GM23338 (cell line): Measurements from ENCODE around the gene ZNF892. TPM values are rescaled to one million over a fixed set of nuclear protein-coding genes. Genes with fewer than 3 reads are reported as not detected.
"Not testable (repeated sequence)": the region's sequence is repeated elsewhere in the genome, so short reads cannot be mapped to it uniquely, and the experiment has no call there.

Experiments
- ATAC-seq: fragments of 200-7000 bp; cut with Tn5 transposase; 3 replicates; pipeline ENCODE4 v1.9.1; 2020
- DNase-seq: peaks from one replicate; pipeline ENCODE4 v3.0.0-alpha.2; 2015; ENCODE audit warnings: low spot score
- H2AFZ ChIP-seq: fragments of 200-600 bp; sonication (generic); 2 replicates; pipeline ENCODE4 v1.8.0; 2016; ENCODE audit warnings: antibody characterized with exemption, mild to moderate bottlenecking, moderate library complexity
- H3F3A ChIP-seq: fragments of 200-600 bp; sonication (generic); replicated peaks from 2 replicates; pipeline ENCODE4 v1.8.0; 2017; ENCODE audit warnings: antibody characterized with exemption, mixed run types, low read depth
- H3K27ac ChIP-seq: fragments of 200-600 bp; sonication (generic); 2 replicates; pipeline ENCODE4 v1.6.1; 2016; ENCODE audit warnings: low read depth
- H3K27me3 ChIP-seq: fragments of 200-600 bp; sonication (generic); 2 replicates; pipeline ENCODE4 v1.8.0; 2016; ENCODE audit warnings: mild to moderate bottlenecking, mixed run types, moderate library complexity; ENCODE audit not compliant: insufficient read depth
- H3K36me3 ChIP-seq: fragments of 200-600 bp; sonication (generic); 2 replicates; pipeline ENCODE4 v1.8.0; 2016; ENCODE audit warnings: mild to moderate bottlenecking; ENCODE audit not compliant: insufficient read depth
- H3K4me1 ChIP-seq: fragments of 200-600 bp; sonication (generic); 2 replicates; pipeline ENCODE4 v1.8.0; 2016; ENCODE audit warnings: mild to moderate bottlenecking, moderate library complexity; ENCODE audit not compliant: insufficient read depth
- H3K4me2 ChIP-seq: fragments of 200-600 bp; sonication (generic); 2 replicates; pipeline ENCODE4 v1.7.1; 2017; ENCODE audit warnings: mixed run types
- H3K4me3 ChIP-seq: fragments of 200-600 bp; sonication (generic); 2 replicates; pipeline ENCODE4 v1.6.1; 2016; ENCODE audit warnings: mixed run types
- H3K79me2 ChIP-seq: fragments of 200-600 bp; sonication (generic); replicated peaks from 2 replicates; pipeline ENCODE4 v1.8.0; 2017; ENCODE audit warnings: mild to moderate bottlenecking; ENCODE audit not compliant: insufficient read depth
- H3K9me2 ChIP-seq: fragments of 200-600 bp; sonication (generic); 2 replicates; pipeline ENCODE4 v1.8.0; 2017; ENCODE audit not compliant: insufficient read depth
- H4K20me1 ChIP-seq: fragments of 200-600 bp; sonication (generic); replicated peaks from 2 replicates; pipeline ENCODE4 v1.8.0; 2017; ENCODE audit warnings: mild to moderate bottlenecking; ENCODE audit not compliant: insufficient read depth
- H3K27ac Mint-ChIP-seq: 2 replicates; pipeline ENCODE4 v1.8.0; 2020; ENCODE audit warnings: inconsistent platforms, mild to moderate bottlenecking, moderate library complexity, mixed read lengths
- H3K27me3 Mint-ChIP-seq: 3 replicates; pipeline ENCODE4 v1.8.0; 2022; ENCODE audit warnings: low read depth, mild to moderate bottlenecking, moderate library complexity, mixed read lengths, inconsistent platforms; ENCODE audit not compliant: insufficient read depth, poor library complexity
- H3K36me3 Mint-ChIP-seq: 3 replicates; pipeline ENCODE4 v1.8.0; 2021; ENCODE audit warnings: low read depth, mild to moderate bottlenecking, inconsistent platforms, moderate library complexity, mixed read lengths
- H3K4me1 Mint-ChIP-seq: 3 replicates; pipeline ENCODE4 v1.8.0; 2020; ENCODE audit warnings: mild to moderate bottlenecking, inconsistent platforms, mixed read lengths
- H3K4me3 Mint-ChIP-seq: 3 replicates; pipeline ENCODE4 v1.8.0; 2021; ENCODE audit warnings: moderate library complexity, mild to moderate bottlenecking, inconsistent platforms, mixed read lengths
- H3K9me3 Mint-ChIP-seq: 3 replicates; pipeline ENCODE4 v1.8.0; 2020; ENCODE audit warnings: moderate library complexity, mild to moderate bottlenecking, inconsistent platforms, mixed read lengths
- CREB1 ChIP-seq: fragments of 250-450 bp; sonication (Bioruptor Pico); IDR thresholded peaks from 2 replicates; pipeline ENCODE4 v1.5.0; 2020; ENCODE audit warnings: low read depth, mild to moderate bottlenecking, moderate library complexity
- EZH2phosphoT487 ChIP-seq: fragments of 200-600 bp; sonication (generic); IDR thresholded peaks from one replicate; pipeline ENCODE4 v1.8.1; 2018; ENCODE audit warnings: antibody characterized with exemption; ENCODE audit not compliant: unreplicated experiment
- NANOG ChIP-seq: IDR thresholded peaks from 2 replicates; pipeline ENCODE4 v1.6.1; 2016; ENCODE audit warnings: antibody characterized with exemption, borderline replicate concordance
- REST ChIP-seq: IDR thresholded peaks from one replicate; pipeline ENCODE4 v1.6.1; 2018; ENCODE audit warnings: antibody characterized with exemption; ENCODE audit not compliant: unreplicated experiment
- ZNF114 ChIP-seq: fragments of 250-450 bp; sonication (Bioruptor Pico); IDR thresholded peaks from 2 replicates; pipeline ENCODE4 v1.5.0; 2020; ENCODE audit warnings: mild to moderate bottlenecking, moderate library complexity
- ZNF331 ChIP-seq: fragments of 250-450 bp; sonication (Bioruptor Pico); IDR thresholded peaks from 2 replicates; pipeline ENCODE4 v1.5.0; 2020; ENCODE audit warnings: low read depth, mild to moderate bottlenecking, moderate library complexity
- ZNF462 ChIP-seq: fragments of 250-450 bp; sonication (Bioruptor Pico); IDR thresholded peaks from 2 replicates; pipeline ENCODE4 v1.5.0; 2020; ENCODE audit warnings: mild to moderate bottlenecking, moderate library complexity
- polyA plus RNA-seq: library from polyadenylated mRNA; unstranded; fragments of >200 nt; fragmentation: Nextera tagmentation; extraction: Ambion mirVana; gene quantifications from 2 replicates; pipeline ENCODE4 v1.2.1, GENCODE V29; 2016
- total RNA-seq: library from RNA; depleted of rRNA; stranded (reverse); fragments of >200 nt; shearing (Covaris generic); gene quantifications from 2 replicates; pipeline ENCODE4 v1.2.3, GENCODE V29; 2014

The ZNF892 gene
- total and polyA plus RNA-seq, 2 experiments from 2014 or later = 2.2 to 17.9 TPM

GRCh38 chr2:95240091-95240490, 32.8 kb downstream of the ZNF892 start:
- H3K79me2 ChIP-seq = no peaks in the 10 kb centered on the region
- H3K9me3 Mint-ChIP-seq = peaks cover 77% of the 10 kb centered on the region
- ATAC-seq = no peak

GRCh38 chr2:95240556-95240955, 33.2 kb downstream of the ZNF892 start:
- 0 out of 2 replicates have a peak, but pooled peaks cover 3% of the 10 kb centered on the region for H3K36me3 ChIP-seq
- no peak overlapping the region for H3K4me2 ChIP-seq
- peaks cover 78% of the 10 kb centered on the region for H3K9me3 Mint-ChIP-seq
- H3K9me2 ChIP-seq = no peaks in the 10 kb centered on the region
- H3K79me2 ChIP-seq = no peaks in the 10 kb centered on the region
- H3K4me3 ChIP-seq = no peak overlapping the region
- H3K27ac ChIP-seq = no peak overlapping the region
- ATAC-seq (no peak), DNase-seq (no peak)
- 0 out of 2 replicates have a peak, but pooled peaks cover under 1% of the 10 kb centered on the region for H3K27me3 ChIP-seq
- peaks cover 6% of the 10 kb centered on the region for H3K27me3 Mint-ChIP-seq
- H3F3A ChIP-seq = no peaks in the 10 kb centered on the region
- TF ChIP-seq ZNF114 = no peak
- TF ChIP-seq CREB1 (CRISPR knock-in tag) = no peak
- TF ChIP-seq ZNF331 (CRISPR knock-in tag) = no peak
- TF ChIP-seq ZNF462 (CRISPR knock-in tag) = no peak
- no peak overlapping the region for H3K27ac Mint-ChIP-seq
- peaks cover 30% of the 10 kb centered on the region for H3K36me3 Mint-ChIP-seq
- H2AFZ ChIP-seq = no peak overlapping the region
- H3K4me1 Mint-ChIP-seq = no peaks in the 10 kb centered on the region
- H4K20me1 ChIP-seq = no peaks in the 10 kb centered on the region
- no peak overlapping the region for H3K4me3 Mint-ChIP-seq
- no peaks in the 10 kb centered on the region for H3K4me1 ChIP-seq

More at GRCh38 chr2:95240091-95240490, 32.8 kb downstream of the ZNF892 start:
- no peak overlapping the region for H3K27ac ChIP-seq
- DNase-seq = no peak
- Mint-ChIP-seq H3K4me1 (no peaks in the 10 kb centered on the region), H3K36me3 (peaks cover 30% of the 10 kb centered on the region), H3K4me3 (no peak overlapping the region), H3K27me3 (peaks cover 8% of the 10 kb centered on the region), H3K27ac (no peak overlapping the region)
- no peaks in the 10 kb centered on the region for H3F3A ChIP-seq
- H3K4me1 ChIP-seq = no peaks in the 10 kb centered on the region
- H3K36me3 ChIP-seq = peaks cover 3% of the 10 kb centered on the region; the same call in 1 of the 2 replicates
- no peak overlapping the region for H3K4me3 ChIP-seq
- TF ChIP-seq CREB1 (CRISPR knock-in tag) (no peak), NANOG (no peak), EZH2phosphoT487 (no peak), ZNF331 (CRISPR knock-in tag) (no peak), REST (no peak)
- H2AFZ ChIP-seq = no peak overlapping the region
- H4K20me1 ChIP-seq = no peaks in the 10 kb centered on the region
- no peaks in the 10 kb centered on the region for H3K9me2 ChIP-seq
- H3K4me2 ChIP-seq = no peak overlapping the region
- H3K27me3 ChIP-seq = no peaks in the 10 kb centered on the region

GRCh38 chr2:95242084-95242483, 34.8 kb downstream of the ZNF892 start:
- H3K4me3 ChIP-seq, H3K27ac Mint-ChIP-seq, H3F3A ChIP-seq, ATAC-seq, H3K27ac ChIP-seq, H3K4me2 ChIP-seq, H2AFZ ChIP-seq, H3K79me2 ChIP-seq, H3K9me2 ChIP-seq, H3K27me3 ChIP-seq, DNase-seq, H3K27me3 Mint-ChIP-seq, H3K36me3 ChIP-seq, H3K4me1 ChIP-seq, H3K4me1 Mint-ChIP-seq, H3K4me3 Mint-ChIP-seq, H4K20me1 ChIP-seq: not testable (repeated sequence)
- H3K36me3 Mint-ChIP-seq = peaks cover 30% of the 10 kb centered on the region
- peaks cover 78% of the 10 kb centered on the region for H3K9me3 Mint-ChIP-seq
